HepG2 (cell line): Measurements from ENCODE around the gene TMEM183A. TPM values are rescaled to one million over a fixed set of nuclear protein-coding genes. Genes with fewer than 3 reads are reported as not detected.

Experiments used
- ATAC-seq: fragments of 200-7000 bp; cut with Tn5 transposase; 3 replicates; pipeline ENCODE4 v1.9.1; 2020; ENCODE audit warnings: mild to moderate bottlenecking, moderate library complexity
- BruUV-seq: library from RNA; stranded (reverse); fragments of 400-500 nt; replicated peaks from 2 replicates; lab custom pipeline; 2021; lab: Mats Ljungman, UMichigan
- CTCF ChIA-PET: fragments of 300-600 bp; formaldehyde crosslinking; extraction: SDS; loops from one replicate; lab custom pipeline; 2021; ENCODE audit warnings: low total read pairs, inconsistent platforms, low intra/inter-chr PET ratio; lab: Yijun Ruan, JAX
- POLR2A ChIA-PET: fragments of 350-600 bp; sonication (Branson Sonifier 250); formaldehyde crosslinking; loops from one replicate; lab custom pipeline; 2020; ENCODE audit warnings: antibody characterized with exemption, inconsistent platforms; lab: Yijun Ruan, JAX
- DNase-seq: peaks from one replicate; pipeline ENCODE4 v3.0.0-alpha.2; 2015; ENCODE audit warnings: low spot score
- FAIRE-seq: peaks from 3 replicates; lab custom pipeline; 2011; peaks lifted over from hg19 to GRCh38; lab: Jason Lieb, UNC
- H2AFZ ChIP-seq: one replicate; pipeline ENCODE4 v1.6.1; 2011; ENCODE audit warnings: low read length, inconsistent platforms
- H3K27ac ChIP-seq: fragments of 300-600 bp; 3 replicates; pipeline ENCODE4 v1.8.0; 2011; ENCODE audit warnings: mixed run types, mild to moderate bottlenecking, mixed read lengths, low read length, inconsistent platforms; ENCODE audit not compliant: insufficient read depth; ENCODE audit errors: extremely low read length
- H3K27me3 ChIP-seq, 2 experiments: fragments of 200-600 bp in 1 of 2; 2 replicates in 1 of 2; 3 replicates in 1 of 2; pipeline versions ENCODE4 v1.6.0 to v1.8.0; 2011; ENCODE audit warnings: low read length in 2 of 2, mild to moderate bottlenecking in 2 of 2, moderate library complexity in 2 of 2, inconsistent platforms in 1 of 2; ENCODE audit not compliant: insufficient read depth in 2 of 2, control insufficient read depth in 1 of 2
- H3K36me3 ChIP-seq, 2 experiments: fragments of 200-600 bp in 1 of 2; replicated peaks in 1 of 2; 2 replicates in 1 of 2; 3 replicates in 1 of 2; pipeline versions ENCODE4 v1.5.1 to v1.8.0; 2011; ENCODE audit warnings: low read length in 2 of 2, inconsistent platforms in 1 of 2; ENCODE audit not compliant: insufficient read depth in 2 of 2, control insufficient read depth in 1 of 2
- H3K4me1 ChIP-seq: 2 replicates; pipeline ENCODE4 v1.5.1; 2012; ENCODE audit warnings: low read length, inconsistent platforms; ENCODE audit not compliant: insufficient read depth
- H3K4me2 ChIP-seq: 2 replicates; pipeline ENCODE4 v1.6.0; 2011; ENCODE audit warnings: low read depth, low read length, inconsistent platforms
- H3K4me3 ChIP-seq, 3 experiments: fragments of 200-600 bp in 1 of 3; sonication (generic), shearing (Covaris generic) in 1 of 3; replicated peaks in 1 of 3; 2 replicates each; pipeline ENCODE4 v1.5.1; 2011 to 2016; ENCODE audit warnings: low read length in 3 of 3, inconsistent platforms in 2 of 3, low read depth in 2 of 3, mild to moderate bottlenecking in 2 of 3, control low read depth in 1 of 3, mixed read lengths in 1 of 3; ENCODE audit not compliant: insufficient read depth in 1 of 3
- H3K79me2 ChIP-seq: one replicate; pipeline ENCODE4 v1.6.1; 2011; ENCODE audit warnings: low read length, inconsistent platforms; ENCODE audit not compliant: insufficient read depth
- H3K9ac ChIP-seq: 2 replicates; pipeline ENCODE4 v1.6.0; 2011; ENCODE audit warnings: mild to moderate bottlenecking, low read depth, low read length, inconsistent platforms; ENCODE audit not compliant: insufficient read depth
- H3K9me3 ChIP-seq: 2 replicates; pipeline ENCODE4 v1.5.1; 2012; ENCODE audit warnings: mild to moderate bottlenecking, low read length
- H4K20me1 ChIP-seq: 2 replicates; pipeline ENCODE4 v1.6.0; 2011; ENCODE audit warnings: inconsistent platforms, mild to moderate bottlenecking, low read length, moderate library complexity; ENCODE audit not compliant: insufficient read depth
- CCAR2 ChIP-seq: fragments of 200-400 bp; formaldehyde crosslinking; optimal IDR thresholded peaks from 2 replicates; pipeline ENCODE3; 2018; ENCODE audit warnings: low read depth, mild to moderate bottlenecking, low read length, moderate library complexity
- ELF3 ChIP-seq: IDR thresholded peaks from 2 replicates; pipeline ENCODE4 v1.6.1; 2016; ENCODE audit warnings: missing genetic modification reagents, missing compliant biosample characterization
- HOXD1 ChIP-seq: sonication (generic); formaldehyde crosslinking; IDR thresholded peaks from 2 replicates; pipeline ENCODE4 v1.5.0; 2020; ENCODE audit warnings: missing genetic modification reagents
- KAT7 ChIP-seq: IDR thresholded peaks from 2 replicates; pipeline ENCODE4 v1.6.1; 2018; ENCODE audit warnings: borderline replicate concordance, missing compliant biosample characterization
- NR2C2 ChIP-seq: sonication (generic); formaldehyde crosslinking; IDR thresholded peaks from 2 replicates; pipeline ENCODE4 v1.4.0; 2020; ENCODE audit warnings: missing genetic modification reagents, mild to moderate bottlenecking, moderate library complexity, borderline replicate concordance
- SALL1 ChIP-seq: sonication (generic); formaldehyde crosslinking; IDR thresholded peaks from 2 replicates; pipeline ENCODE4 v1.8.0; 2022; ENCODE audit warnings: mild to moderate bottlenecking, missing genetic modification reagents
- SKI ChIP-seq: fragments of 450-650 bp; IDR thresholded peaks from one replicate; pipeline ENCODE4 v1.6.1; 2018; ENCODE audit warnings: mild to moderate bottlenecking; ENCODE audit not compliant: partially characterized antibody
- TBP ChIP-seq: sonication (generic); formaldehyde crosslinking; IDR thresholded peaks from 2 replicates; pipeline ENCODE4 v1.5.0; 2020; ENCODE audit warnings: missing genetic modification reagents
- TRIM22 ChIP-seq: fragments of 450-650 bp; IDR thresholded peaks from 2 replicates; pipeline ENCODE4 v1.6.1; 2017
- YEATS2 ChIP-seq: sonication (generic); formaldehyde crosslinking; IDR thresholded peaks from 2 replicates; pipeline ENCODE4 v1.4.0; 2020; ENCODE audit warnings: missing genetic modification reagents, borderline replicate concordance
- ZBTB21 ChIP-seq: sonication (generic); formaldehyde crosslinking; IDR thresholded peaks from 2 replicates; pipeline ENCODE4 v1.4.0; 2020; ENCODE audit warnings: missing genetic modification reagents
- ZFP36 ChIP-seq: fragments of 150-350 bp; IDR thresholded peaks from 2 replicates; pipeline ENCODE4 v1.6.1; 2018; ENCODE audit warnings: borderline replicate concordance, low read length, low read depth; ENCODE audit not compliant: partially characterized antibody
- ZNF253 ChIP-seq: sonication (generic); formaldehyde crosslinking; IDR thresholded peaks from 2 replicates; pipeline ENCODE4 v1.8.0; 2022; ENCODE audit warnings: mild to moderate bottlenecking, missing genetic modification reagents, borderline replicate concordance
- ZNF3 ChIP-seq: IDR thresholded peaks from 2 replicates; pipeline ENCODE4 v1.7.0; 2017; ENCODE audit warnings: inconsistent platforms
- ZNF570 ChIP-seq: sonication (generic); formaldehyde crosslinking; IDR thresholded peaks from 2 replicates; pipeline ENCODE4 v1.4.0; 2020; ENCODE audit warnings: mild to moderate bottlenecking, missing genetic modification reagents, borderline replicate concordance
- ZNF670 ChIP-seq: sonication (generic); formaldehyde crosslinking; IDR thresholded peaks from 2 replicates; pipeline ENCODE4 v1.8.0; 2022; ENCODE audit warnings: mild to moderate bottlenecking, missing genetic modification reagents, borderline replicate concordance
- ZNF776 ChIP-seq: sonication (generic); formaldehyde crosslinking; IDR thresholded peaks from 2 replicates; pipeline ENCODE4 v1.4.0; 2020; ENCODE audit warnings: mild to moderate bottlenecking, missing genetic modification reagents
- WGBS: methylation state at CpG from one replicate; pipeline ENCODE4 v1.1.6; 2017; ENCODE audit warnings: low lambda C conversion rate; 5-methylcytosine and 5-hydroxymethylcytosine counted together
- in situ Hi-C: cut with HindIII; loops from 2 replicates; pipeline ENCODE4 v1.10.0; 2017; ENCODE audit warnings: low pct_unique_long_range_greater_than_20kb; ENCODE audit not compliant: extremely low pct_ligation_motif_present
- intact Hi-C: fragments of 100-400 bp; cut with micrococcal nuclease; formaldehyde crosslinking; loops from one replicate; pipeline ENCODE4 v1.10.0; 2022; ENCODE audit not compliant: unreplicated experiment
- polyA plus RNA-seq, 8 experiments: library from polyadenylated mRNA; depleted of rRNA in 3 of 8; stranded (reverse) in 7 of 8; unstranded in 1 of 8; fragments of >200 nt; fragmentation: Illumina TruSeq in 4 of 8; extraction: Trizol in 4 of 8; gene quantifications; 2 replicates each; pipeline versions ENCODE4 v1.2.1 to v1.2.3, GENCODE V29; 2011 to 2016; ENCODE audit warnings: low read depth in 4 of 8, missing spikeins in 1 of 8, mixed read lengths in 1 of 8; ENCODE audit not compliant: insufficient read depth in 1 of 8
- total RNA-seq, 5 experiments: library from RNA; depleted of rRNA; stranded (reverse); fragments of >200 nt; fragmentation: Illumina TruSeq; extraction: Trizol; gene quantifications; 2 replicates each; pipeline ENCODE4 v1.2.3, GENCODE V29; 2016; ENCODE audit warnings: low read depth in 1 of 5

Gene TMEM183A
- total and polyA plus RNA-seq, 2 of the 13 experiments (the other 11 are each of a cell fraction or from before 2014, with no cell fraction given) = 59.7 to 82.0 TPM

GRCh38 chr1:203060115-203060514, 52.9 kb downstream of the TMEM183A start:
- Histone ChIP-seq H3K36me3 (no peaks in the 10 kb centered on the region), H4K20me1 (no peaks in the 10 kb centered on the region), H3K27ac (no peak overlapping the region), H3K4me2 (no peak overlapping the region), H2AFZ (no peak overlapping the region), H3K9me3 (no peaks in the 10 kb centered on the region), H3K4me1 (peaks cover 10% of the 10 kb centered on the region), H3K79me2 (no peaks in the 10 kb centered on the region), H3K27me3 (peaks cover 0 to 6% of the 10 kb centered on the region in 2 experiments; a peak in 3 of 5 replicates), H3K9ac (no peak overlapping the region), H3K4me3 (no peak overlapping the region)
- DNase-seq = no peak
- TF ChIP-seq ZNF570 (no peak), TBP (CRISPR knock-in tag) (no peak), ZNF776 (no peak), YEATS2 (CRISPR knock-in tag) (no peak), KAT7 (CRISPR knock-in tag) (no peak), SKI (no peak), ZNF670 (no peak), SALL1 (CRISPR knock-in tag) (no peak), TRIM22 (no peak), ELF3 (CRISPR knock-in tag) (no peak), ZNF253 (CRISPR knock-in tag) (no peak), ZNF3 (CRISPR knock-in tag) (no peak), NR2C2 (no peak), HOXD1 (CRISPR knock-in tag) (no peak), ZBTB21 (CRISPR knock-in tag) (no peak), ZFP36 (no peak), CCAR2 (no peak)
- intact Hi-C loops = no loop called here
- POLR2A ChIA-PET = no interaction called here
- in situ Hi-C loops = no loop called here
- ATAC-seq = no peak
- no TSS peak for BruUV-seq
- CTCF ChIA-PET = no interaction called here
- 90% methylated on average over 2 of the region's 11 CpGs for WGBS
- FAIRE-seq = no peak
